OCI-LY7 (cell line): ENCODE measurements around the gene ATXN1. TPM values are rescaled to one million over a fixed set of nuclear protein-coding genes. Genes with fewer than 3 reads are reported as not detected.

Experiments
- BruUV-seq: library from RNA; stranded (reverse); fragments of 400-500 nt; replicated peaks from 2 replicates; lab custom pipeline; 2021; lab: Mats Ljungman, UMichigan
- CTCF ChIA-PET: fragments of 300-600 bp; sonication (Branson Sonifier 250); formaldehyde crosslinking; loops from one replicate; lab custom pipeline; 2022; ENCODE audit warnings: antibody characterized with exemption; ENCODE audit not compliant: unreplicated experiment; lab: Charles Lee
- POLR2A ChIA-PET: fragments of 300-600 bp; sonication (Branson Sonifier 250); formaldehyde crosslinking; loops from one replicate; lab custom pipeline; 2022; ENCODE audit warnings: antibody characterized with exemption; lab: Charles Lee
- DNase-seq: peaks from one replicate; pipeline ENCODE4 v3.0.0-alpha.2; 2015; ENCODE audit warnings: low spot score
- H2AFZ ChIP-seq: fragments of 200-600 bp; sonication (generic), shearing (Covaris generic); 2 replicates; pipeline ENCODE4 v1.6.1; 2014; ENCODE audit warnings: mild to moderate bottlenecking, antibody characterized with exemption, low read length, moderate library complexity
- H3K27ac ChIP-seq: fragments of 200-600 bp; sonication (generic); 2 replicates; pipeline ENCODE4 v1.5.1; 2014; ENCODE audit warnings: mixed run types, low read depth, mild to moderate bottlenecking, moderate library complexity, low read length, inconsistent platforms; ENCODE audit not compliant: poor library complexity, severe bottlenecking
- H3K36me3 ChIP-seq: fragments of 200-600 bp; sonication (generic); 2 replicates; pipeline ENCODE4 v1.6.1; 2014; ENCODE audit warnings: mild to moderate bottlenecking, antibody characterized with exemption, low read length, moderate library complexity, mixed read lengths; ENCODE audit not compliant: insufficient read depth
- H3K4me1 ChIP-seq: fragments of 200-600 bp; sonication (generic); 2 replicates; pipeline ENCODE4 v1.5.1; 2014; ENCODE audit warnings: mild to moderate bottlenecking, low read length; ENCODE audit not compliant: insufficient read depth, poor library complexity, severe bottlenecking
- H3K4me2 ChIP-seq: fragments of 200-600 bp; sonication (generic); 2 replicates; pipeline ENCODE4 v1.6.1; 2014; ENCODE audit warnings: mild to moderate bottlenecking, low read length
- H3K4me3 ChIP-seq: fragments of 200-600 bp; sonication (generic); 2 replicates; pipeline ENCODE4 v1.5.1; 2014; ENCODE audit warnings: mild to moderate bottlenecking, low read depth, low read length; ENCODE audit not compliant: poor library complexity, severe bottlenecking
- H3K79me2 ChIP-seq: fragments of 200-600 bp; sonication (generic); 2 replicates; pipeline ENCODE4 v1.6.1; 2016; ENCODE audit warnings: low read depth, mild to moderate bottlenecking, low read length, moderate library complexity, mixed read lengths; ENCODE audit not compliant: insufficient read depth
- H3K9me2 ChIP-seq: fragments of 200-600 bp; sonication (generic); 2 replicates; pipeline ENCODE4 v1.6.1; 2016; ENCODE audit warnings: mild to moderate bottlenecking, low read length, mixed read lengths; ENCODE audit not compliant: insufficient read depth
- H3K9me3 ChIP-seq: fragments of 200-600 bp; sonication (generic); 2 replicates; pipeline ENCODE4 v1.6.1; 2014; ENCODE audit warnings: mild to moderate bottlenecking, mixed run types, low read length, mixed read lengths
- H4K20me1 ChIP-seq: fragments of 200-600 bp; sonication (generic); 2 replicates; pipeline ENCODE4 v1.6.1; 2014; ENCODE audit warnings: mild to moderate bottlenecking, antibody characterized with exemption, low read length, moderate library complexity, mixed read lengths; ENCODE audit not compliant: insufficient read depth
- CTCF ChIP-seq: fragments of 200-600 bp; sonication (generic); conservative IDR thresholded peaks from 2 replicates; pipeline ENCODE4 v1.5.1; 2014; ENCODE audit warnings: mild to moderate bottlenecking, antibody characterized with exemption, low read length, moderate library complexity, mixed read lengths
- EZH2phosphoT487 ChIP-seq: fragments of 200-600 bp; sonication (generic); IDR thresholded peaks from 2 replicates; pipeline ENCODE4 v1.6.1; 2018; ENCODE audit warnings: low read depth, borderline replicate concordance, mild to moderate bottlenecking, mixed run types, antibody characterized with exemption, low read length, moderate library complexity, mixed read lengths
- intact Hi-C: fragments of 100-400 bp; cut with micrococcal nuclease; formaldehyde crosslinking; loops from one replicate; pipeline ENCODE4 v1.10.0; 2022; ENCODE audit not compliant: unreplicated experiment
- total RNA-seq, 2 experiments: library from RNA; depleted of rRNA in 1 of 2; stranded (reverse); fragments of >200 nt in 1 of 2; shearing (Covaris generic) in 1 of 2; gene quantifications; 2 replicates each; pipeline ENCODE4 v1.2.3, GENCODE V29; 2014 to 2022

Gene ATXN1
- total RNA-seq, 2 experiments from 2014 or later = not detected

GRCh38 chr6:16676376-16676775 lies 84.9 kb downstream of the ATXN1 start:
- BruUV-seq = no TSS peak
- POLR2A ChIA-PET = no interaction called here
- no peaks in the 10 kb centered on the region for H4K20me1 ChIP-seq
- H2AFZ ChIP-seq = no peak overlapping the region
- no peaks in the 10 kb centered on the region for H3K36me3 ChIP-seq
- H3K27ac ChIP-seq = no peak overlapping the region
- intact Hi-C loops = no loop called here
- H3K9me3 ChIP-seq = no peaks in the 10 kb centered on the region
- CTCF ChIA-PET = no interaction called here
- H3K4me1 ChIP-seq = no peaks in the 10 kb centered on the region
- TF ChIP-seq EZH2phosphoT487 (no peak), CTCF (no peak)
- H3K4me3 ChIP-seq = no peak overlapping the region
- no peaks in the 10 kb centered on the region for H3K79me2 ChIP-seq
- H3K4me2 ChIP-seq = no peak overlapping the region
- H3K9me2 ChIP-seq = no peaks in the 10 kb centered on the region
- no peak for DNase-seq

GRCh38 chr6:16674801-16675392 lies 86.4 kb downstream of the ATXN1 start:
- Histone ChIP-seq H3K9me3 (no peaks in the 10 kb centered on the region), H3K27ac (no peak overlapping the region), H3K4me2 (no peak overlapping the region), H3K36me3 (no peaks in the 10 kb centered on the region), H3K4me3 (no peak overlapping the region), H2AFZ (no peak overlapping the region), H4K20me1 (no peaks in the 10 kb centered on the region), H3K79me2 (no peaks in the 10 kb centered on the region), H3K4me1 (no peaks in the 10 kb centered on the region), H3K9me2 (no peaks in the 10 kb centered on the region)
- intact Hi-C loops = no loop called here
- no peak for DNase-seq
- TF ChIP-seq CTCF (no peak), EZH2phosphoT487 (no peak)
- ChIA-PET CTCF (no interaction called here), POLR2A (no interaction called here)
- no TSS peak for BruUV-seq

- ChIA-PET CTCF (no interaction called here), POLR2A (interaction anchor here (0.7 kb wide), 2 partner anchors 16 to 89 kb away, joined by 7 to 10 read pairs; no protein-coding TSS in a partner anchor)
Observed at GRCh38 chr6:16673011-16673797, 88.1 kb downstream of the ATXN1 start.

More at GRCh38 chr6:16673011-16673797, 88.1 kb downstream of the ATXN1 start:
- no peaks in the 10 kb centered on the region for H3K36me3 ChIP-seq
- no peak overlapping the region for H3K4me3 ChIP-seq
- no peaks in the 10 kb centered on the region for H3K9me2 ChIP-seq
- intact Hi-C loops = no loop called here
- H3K4me2 ChIP-seq = no peak overlapping the region
- H3K79me2 ChIP-seq = no peaks in the 10 kb centered on the region
- no peak for DNase-seq
- no peaks in the 10 kb centered on the region for H3K4me1 ChIP-seq
- no peak overlapping the region for H2AFZ ChIP-seq
- TF ChIP-seq CTCF (no peak), EZH2phosphoT487 (no peak)
- no peaks in the 10 kb centered on the region for H3K9me3 ChIP-seq
- H3K27ac ChIP-seq = no peak overlapping the region
- H4K20me1 ChIP-seq = no peaks in the 10 kb centered on the region
- no TSS peak for BruUV-seq
